Upper lobe of left lung (tissue), 4 donors: ENCODE data around the gene CSNK2B.

ENCODE experiments used
- CTCF ChIP-seq, 6 experiments: fragments of 450-650 bp in 4 of 6; fragments of 200-600 bp in 2 of 6; sonication (generic) in 2 of 6; IDR thresholded peaks; one replicate each; pipeline ENCODE4 v1.5.1; 2016 to 2019; ENCODE audit warnings: antibody characterized with exemption in 6 of 6
- POLR2AphosphoS5 ChIP-seq, 2 donors: sonication (generic); formaldehyde crosslinking; IDR thresholded peaks; one replicate each; pipeline ENCODE4 v1.5.1; 2017; ENCODE audit warnings: antibody characterized with exemption in 2 of 2

DNA sequence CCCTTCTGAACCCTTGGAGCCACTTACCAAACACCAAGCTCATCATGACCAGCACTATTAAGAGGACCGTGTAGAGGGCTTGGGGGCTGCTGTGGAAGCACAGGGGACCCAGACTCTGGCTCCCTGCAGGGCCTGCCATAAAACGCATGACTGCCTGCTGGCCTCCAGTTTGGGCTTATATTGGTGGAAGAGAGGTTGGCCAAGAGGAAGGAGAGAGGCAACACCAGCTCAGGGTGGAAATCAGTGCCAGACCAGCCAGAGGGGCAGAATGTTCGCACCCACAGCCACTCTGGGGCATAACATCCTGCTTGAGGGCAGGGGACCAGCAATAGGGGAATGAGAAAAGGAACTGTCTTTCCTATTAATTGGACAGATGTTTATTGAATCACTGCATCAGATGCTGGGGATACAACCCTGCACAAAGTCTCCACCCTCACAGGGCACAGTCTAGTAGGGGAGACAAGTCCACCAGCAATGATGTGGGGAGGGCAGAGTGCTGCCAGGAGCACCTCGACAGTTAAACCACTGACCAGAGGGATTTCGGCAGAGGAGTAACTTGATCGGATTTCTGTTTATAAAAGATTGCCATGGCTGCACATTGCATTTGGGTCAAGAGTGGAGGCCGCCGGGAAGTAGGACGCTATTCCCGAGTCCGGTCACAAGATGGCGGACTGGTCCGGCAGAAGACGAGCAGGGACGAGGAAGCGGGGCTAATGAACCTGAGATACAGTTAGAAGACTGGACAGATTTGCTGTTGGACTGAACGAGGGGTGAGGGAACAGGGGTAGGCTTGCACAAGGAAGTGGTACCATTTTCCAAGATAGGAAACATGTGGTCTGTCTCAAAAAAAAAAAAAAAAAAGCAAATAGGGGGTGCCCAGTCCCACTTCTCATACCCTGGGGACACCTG lies 14.6 kb downstream of the CSNK2B start, which contains the start of gene LY6G5C:
- TF ChIP-seq POLR2AphosphoS5 (IDR thresholded peaks at IDR 0.05) (peak; percentile 34 to 50), CTCF (IDR thresholded peaks at IDR 0.05) (peak; percentile 58 to 88 (median 70))
